ENCODE measurements around the gene DTL.

The DTL gene

GRCh38 chr1:212060632-212061472, 25.3 kb downstream of the DTL start:
- H3K27me3 ChIP-seq (ENCODE audit: low read depth, low read length) = no peaks in the 10 kb centered on the region
- peaks cover 36% of the 10 kb centered on the region for H3K36me3 ChIP-seq (replicated peaks; ENCODE audit: low read depth, low read length)

GRCh38 chr1:212062832-212063438, 27.4 kb downstream of the DTL start:
- Histone ChIP-seq H3K4me1 (ENCODE audit: low read length) (no peaks in the 10 kb centered on the region), H2AFZ (ENCODE audit: low read depth, low read length) (no peak overlapping the region), H3K36me3 (replicated peaks; ENCODE audit: low read depth, low read length) (peaks cover 31% of the 10 kb centered on the region), H3K79me2 (ENCODE audit: low read length) (no peaks in the 10 kb centered on the region), H3K9me3 (ENCODE audit: insufficient read depth, low read length) (no peaks in the 10 kb centered on the region), H3K27me3 (ENCODE audit: low read depth, low read length) (no peaks in the 10 kb centered on the region), H4K20me1 (ENCODE audit: insufficient read depth, low read length) (no peaks in the 10 kb centered on the region; the same call in 1 of the 2 replicates), H3K4me2 (ENCODE audit: low read length) (no peak overlapping the region), H3K27ac (ENCODE audit: low read length) (no peak overlapping the region), H3K4me3 (ENCODE audit: low read length) (no peak overlapping the region), H3K9ac (ENCODE audit: low read length) (no peak overlapping the region)
- TF ChIP-seq CTCF (IDR thresholded peaks at IDR 0.05; ENCODE audit: low read depth, low read length) (peak; percentile 81), EZH2phosphoT487 (IDR thresholded peaks at IDR 0.05; ENCODE audit: low read depth) (no peak)

More at GRCh38 chr1:212060632-212061472, 25.3 kb downstream of the DTL start:
- Histone ChIP-seq H2AFZ (ENCODE audit: low read depth, low read length) (no peak overlapping the region), H4K20me1 (ENCODE audit: insufficient read depth, low read length) (no peaks in the 10 kb centered on the region; the same call in 1 of the 2 replicates), H3K9me3 (ENCODE audit: insufficient read depth, low read length) (peaks cover 5% of the 10 kb centered on the region; the same call in 1 of the 2 replicates), H3K79me2 (ENCODE audit: low read length) (no peaks in the 10 kb centered on the region), H3K4me1 (ENCODE audit: low read length) (no peaks in the 10 kb centered on the region), H3K9ac (ENCODE audit: low read length) (no peak overlapping the region), H3K4me2 (ENCODE audit: low read length) (no peak overlapping the region), H3K27ac (ENCODE audit: low read length) (no peak overlapping the region), H3K4me3 (ENCODE audit: low read length) (no peak overlapping the region)
- TF ChIP-seq CTCF (IDR thresholded peaks at IDR 0.05; ENCODE audit: low read depth, low read length) (no peak), EZH2phosphoT487 (IDR thresholded peaks at IDR 0.05; ENCODE audit: low read depth) (no peak)

GRCh38 chr1:212067787-212068186, 32.2 kb downstream of the DTL start:
- Histone ChIP-seq H3K4me3 (ENCODE audit: low read length) (no peak overlapping the region), H2AFZ (ENCODE audit: low read depth, low read length) (no peak overlapping the region), H3K4me1 (ENCODE audit: low read length) (no peaks in the 10 kb centered on the region), H3K4me2 (ENCODE audit: low read length) (no peak overlapping the region), H3K36me3 (replicated peaks; ENCODE audit: low read depth, low read length) (peaks cover 70% of the 10 kb centered on the region), H4K20me1 (ENCODE audit: insufficient read depth, low read length) (no peaks in the 10 kb centered on the region), H3K79me2 (ENCODE audit: low read length) (no peaks in the 10 kb centered on the region), H3K27me3 (ENCODE audit: low read depth, low read length) (no peaks in the 10 kb centered on the region), H3K27ac (ENCODE audit: low read length) (no peak overlapping the region), H3K9me3 (ENCODE audit: insufficient read depth, low read length) (no peaks in the 10 kb centered on the region), H3K9ac (ENCODE audit: low read length) (no peak overlapping the region)
- TF ChIP-seq CTCF (IDR thresholded peaks at IDR 0.05; ENCODE audit: low read depth, low read length) (no peak), EZH2phosphoT487 (IDR thresholded peaks at IDR 0.05; ENCODE audit: low read depth) (no peak)

- TF ChIP-seq EZH2phosphoT487 (IDR thresholded peaks at IDR 0.05; ENCODE audit: low read depth) = no peak
- peak; percentile 67 for TF ChIP-seq CTCF (IDR thresholded peaks at IDR 0.05; ENCODE audit: low read depth, low read length)
- Histone ChIP-seq H3K4me1 (ENCODE audit: low read length) (no peaks in the 10 kb centered on the region), H3K9me3 (ENCODE audit: insufficient read depth, low read length) (no peaks in the 10 kb centered on the region), H3K36me3 (replicated peaks; ENCODE audit: low read depth, low read length) (peaks cover 74% of the 10 kb centered on the region), H3K4me2 (ENCODE audit: low read length) (no peak overlapping the region), H3K79me2 (ENCODE audit: low read length) (no peaks in the 10 kb centered on the region), H3K27ac (ENCODE audit: low read length) (no peak overlapping the region), H3K27me3 (ENCODE audit: low read depth, low read length) (no peaks in the 10 kb centered on the region), H3K4me3 (ENCODE audit: low read length) (no peak overlapping the region), H2AFZ (ENCODE audit: low read depth, low read length) (no peak overlapping the region), H4K20me1 (ENCODE audit: insufficient read depth, low read length) (no peaks in the 10 kb centered on the region), H3K9ac (ENCODE audit: low read length) (no peak overlapping the region)
These were observed 35.3 kb downstream of the DTL start for GRCh38 chr1:212070720-212071302.

Data from OCI-LY3 (cell line).